ENCODE data around the gene CRIP1.

The CRIP1 gene

GRCh38 chr14:105519946-105520698 lies 33.4 kb downstream of the CRIP1 start:
- DNase-seq, result no peak

- DNase-seq, result no peak
Observed at GRCh38 chr14:105525326-105525725, 38.6 kb downstream of the CRIP1 start.

- no peak for DNase-seq
Observed at GRCh38 chr14:105525861-105526775, 39.4 kb downstream of the CRIP1 start, which contains the start of gene TMEM121. Gene TMEM121, plus strand, starts transcription at chr14:105526583. Its CDS starts 2,252 bp downstream, at chr14:105528835.

- no peak for DNase-seq
Observed at GRCh38 chr14:105526776-105527380, 40.2 kb downstream of the CRIP1 start.

GRCh38 chr14:105527381-105527825 lies 40.7 kb downstream of the CRIP1 start:
- DNase-seq, result no peak

GRCh38 chr14:105527826-105528585 lies 41.3 kb downstream of the CRIP1 start:
- peak in 1 of 2 experiments; percentile 45 for DNase-seq

- DNase-seq, result no peak
Observed at GRCh38 chr14:105528586-105529318, 42.1 kb downstream of the CRIP1 start.

GRCh38 chr14:105529319-105529568 lies 42.6 kb downstream of the CRIP1 start:
- no peak for DNase-seq

- no peak for DNase-seq
Observed at GRCh38 chr14:105529569-105530284, 43.0 kb downstream of the CRIP1 start.

- DNase-seq, result no peak
Observed at GRCh38 chr14:105530285-105531087, 43.8 kb downstream of the CRIP1 start.

GRCh38 chr14:105531088-105531893 lies 44.6 kb downstream of the CRIP1 start:
- DNase-seq, result no peak

GRCh38 chr14:105531894-105532623 lies 45.4 kb downstream of the CRIP1 start:
- DNase-seq, result no peak

GRCh38 chr14:105532735-105533141 lies 46.1 kb downstream of the CRIP1 start:
- DNase-seq, result no peak

- DNase-seq, result no peak
Observed at GRCh38 chr14:105533391-105533790, 46.7 kb downstream of the CRIP1 start.

- DNase-seq, result no peak
Observed at GRCh38 chr14:105533811-105534498, 47.3 kb downstream of the CRIP1 start.

- DNase-seq, result no peak
Observed at GRCh38 chr14:105534586-105534985, 47.9 kb downstream of the CRIP1 start.

GRCh38 chr14:105536051-105536450 lies 49.4 kb downstream of the CRIP1 start:
- DNase-seq, result no peak
